Transverse colon (tissue), 4 donors: Measurements from ENCODE around the gene RGS7. TPM values are rescaled to one million over a fixed set of nuclear protein-coding genes. Genes with fewer than 3 reads are reported as not detected.
"Not testable (repeated sequence)": the region's sequence is repeated elsewhere in the genome, so short reads cannot be mapped to it uniquely, and the experiment has no call there.

Source experiments
- DNase-seq: peaks from one replicate; pipeline ENCODE4 v3.0.0-alpha.2; 2019
- H3K27ac ChIP-seq, 4 donors: fragments of 200-600 bp; sonication (generic); 2 replicates each; pipeline ENCODE4 v1.5.1; 2016 to 2018; ENCODE audit warnings: inconsistent platforms in 4 of 4
- H3K27me3 ChIP-seq: fragments of 200-600 bp; sonication (generic); 2 replicates; pipeline ENCODE4 v1.5.1; 2017; ENCODE audit warnings: inconsistent platforms
- H3K36me3 ChIP-seq, 4 donors: fragments of 200-600 bp; sonication (generic); 2 replicates each; pipeline ENCODE4 v1.5.1; 2017 to 2019; ENCODE audit warnings: inconsistent platforms in 4 of 4
- H3K4me1 ChIP-seq, 4 donors: fragments of 200-600 bp; sonication (generic); 2 replicates each; pipeline ENCODE4 v1.5.1; 2017 to 2020; ENCODE audit warnings: inconsistent platforms in 4 of 4
- H3K4me3 ChIP-seq, 4 donors: fragments of 200-600 bp; sonication (generic); 1 replicate in 1 of 4; 2 replicates in 3 of 4; pipeline versions ENCODE4 v1.5.1 to v1.6.1; 2017 to 2019; ENCODE audit warnings: inconsistent platforms in 4 of 4
- H3K9me3 ChIP-seq, 2 donors: fragments of 200-600 bp; sonication (generic); 2 replicates each; pipeline ENCODE4 v1.5.1; 2017 to 2019; ENCODE audit warnings: inconsistent platforms in 2 of 2
- EP300 ChIP-seq: sonication (generic); formaldehyde crosslinking; IDR thresholded peaks from one replicate; pipeline ENCODE4 v1.6.1; 2017; ENCODE audit warnings: antibody characterized with exemption, low read depth
- POLR2A ChIP-seq: fragments of 450-650 bp; IDR thresholded peaks from one replicate; pipeline ENCODE4 v1.6.1; 2016; ENCODE audit warnings: antibody characterized with exemption, mild to moderate bottlenecking, moderate library complexity
- POLR2AphosphoS5 ChIP-seq, 3 donors: sonication (generic); formaldehyde crosslinking; IDR thresholded peaks; one replicate each; pipeline ENCODE4 v1.6.1; 2016; ENCODE audit warnings: antibody characterized with exemption in 3 of 3
- WGBS, 2 donors: methylation state at CpG; one replicate each; pipeline ENCODE4 v1.1.5; 2018; ENCODE audit warnings: low coverage in 1 of 2; 5-methylcytosine and 5-hydroxymethylcytosine counted together
- in situ Hi-C, 4 donors: fragments of 200-750 bp; cut with MboI; loops; one replicate each; pipeline versions ENCODE4 v1.15.0 to v1.15.1; 2017; ENCODE audit warnings: low sequenced_read_pairs in 3 of 4, low pct_ligation_motif_present in 1 of 4, low pct_unique_long_range_greater_than_20kb in 1 of 4
- intact Hi-C: fragments of 100-400 bp; cut with DNase I; formaldehyde crosslinking; loops from one replicate; pipeline ENCODE4 v1.15.1; 2023; ENCODE audit warnings: low total_unique reads
- total RNA-seq, 4 donors: library from RNA; depleted of rRNA; stranded (reverse); fragments of >200 nt; gene quantifications; one replicate each; pipeline ENCODE4 v1.1.0, GENCODE V29; 2016
- TF ChIP-seq, protein P1 (sequence below), 5 experiments: fragments of 200-600 bp in 3 of 5; fragments of 450-650 bp in 2 of 5; sonication (generic) in 3 of 5; IDR thresholded peaks; 1 replicate in 2 of 5; 2 replicates in 3 of 5; pipeline ENCODE4 v1.5.1; 2016 to 2017; ENCODE audit warnings: antibody characterized with exemption in 5 of 5, inconsistent platforms in 3 of 5, mild to moderate bottlenecking in 2 of 5, moderate library complexity in 1 of 5

Gene RGS7
- total RNA-seq, 4 donors from 2014 or later, result 1.5 to 2.0 TPM; not detected in 2

DNA sequence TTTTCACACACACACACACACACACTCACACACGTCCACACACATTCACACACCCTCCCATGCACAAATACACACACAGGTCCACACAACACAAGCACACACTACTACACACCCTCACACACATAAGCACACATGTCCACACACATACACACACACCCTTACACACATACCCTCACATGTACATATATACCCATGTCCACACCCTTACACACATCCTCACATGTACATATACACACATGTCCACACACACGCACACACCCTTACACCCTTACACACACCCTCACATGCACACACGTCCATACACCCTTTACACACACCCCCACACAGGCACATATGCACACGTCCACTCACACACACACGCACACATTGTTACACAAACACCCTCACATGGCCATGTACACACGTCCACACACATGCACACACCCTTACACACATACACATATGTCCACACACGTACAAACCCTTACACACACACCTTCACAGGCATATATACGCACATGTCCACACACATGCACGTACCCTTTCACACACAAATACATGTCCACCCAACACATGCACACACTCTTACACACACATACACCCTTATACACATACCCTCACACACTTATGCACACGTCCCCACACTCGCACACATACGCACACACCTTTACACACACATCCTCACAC, 50.7 kb downstream of the RGS7 start:
- intact Hi-C loops, result no loop called here
- H3K4me3 ChIP-seq, result no peak overlapping the region
- H3K4me1 ChIP-seq, result no peaks in the 10 kb centered on the region
- no peaks in the 10 kb centered on the region for H3K27me3 ChIP-seq
- DNase-seq, result no peak
- no peaks in the 10 kb centered on the region for H3K36me3 ChIP-seq
- no peak for TF ChIP-seq POLR2A
- no peak for TF ChIP-seq POLR2AphosphoS5 (IDR thresholded peaks at IDR 0.05)
- TF ChIP-seq, protein P1, sequence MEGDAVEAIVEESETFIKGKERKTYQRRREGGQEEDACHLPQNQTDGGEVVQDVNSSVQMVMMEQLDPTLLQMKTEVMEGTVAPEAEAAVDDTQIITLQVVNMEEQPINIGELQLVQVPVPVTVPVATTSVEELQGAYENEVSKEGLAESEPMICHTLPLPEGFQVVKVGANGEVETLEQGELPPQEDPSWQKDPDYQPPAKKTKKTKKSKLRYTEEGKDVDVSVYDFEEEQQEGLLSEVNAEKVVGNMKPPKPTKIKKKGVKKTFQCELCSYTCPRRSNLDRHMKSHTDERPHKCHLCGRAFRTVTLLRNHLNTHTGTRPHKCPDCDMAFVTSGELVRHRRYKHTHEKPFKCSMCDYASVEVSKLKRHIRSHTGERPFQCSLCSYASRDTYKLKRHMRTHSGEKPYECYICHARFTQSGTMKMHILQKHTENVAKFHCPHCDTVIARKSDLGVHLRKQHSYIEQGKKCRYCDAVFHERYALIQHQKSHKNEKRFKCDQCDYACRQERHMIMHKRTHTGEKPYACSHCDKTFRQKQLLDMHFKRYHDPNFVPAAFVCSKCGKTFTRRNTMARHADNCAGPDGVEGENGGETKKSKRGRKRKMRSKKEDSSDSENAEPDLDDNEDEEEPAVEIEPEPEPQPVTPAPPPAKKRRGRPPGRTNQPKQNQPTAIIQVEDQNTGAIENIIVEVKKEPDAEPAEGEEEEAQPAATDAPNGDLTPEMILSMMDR (IDR thresholded peaks at IDR 0.05), result no peak
- no peak for TF ChIP-seq EP300
- in situ Hi-C loops, result no loop called here
- H3K27ac ChIP-seq, result no peak overlapping the region
- WGBS, 2 donors, result 80 to 85% methylated on average over 12 of the region's 12 CpGs
- peaks cover 5 to 16% of the 10 kb centered on the region in 2 donors for H3K9me3 ChIP-seq

DNA sequence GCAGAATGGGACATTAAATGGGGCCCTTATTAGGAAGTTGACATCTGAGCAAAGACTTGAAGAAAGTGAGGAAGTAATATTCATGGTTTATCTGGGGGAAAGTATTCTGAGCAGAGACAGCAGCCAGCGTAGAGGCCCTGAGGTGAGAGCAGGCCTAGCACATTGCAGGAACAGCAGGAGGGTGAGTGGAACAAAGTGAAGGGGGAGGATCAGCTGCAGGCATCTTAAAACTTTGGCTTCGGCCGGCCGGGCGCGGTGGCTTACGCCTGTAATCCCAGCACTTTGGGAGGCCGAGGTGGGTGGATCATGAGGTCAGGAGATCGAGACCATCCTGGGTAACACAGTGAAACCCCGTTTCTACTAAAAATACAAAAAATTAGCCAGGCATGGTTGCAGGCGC, 55.0 kb downstream of the RGS7 start:
- in situ Hi-C loops, H3K27me3 ChIP-seq, H3K27ac ChIP-seq, H3K4me1 ChIP-seq, intact Hi-C loops, DNase-seq, H3K4me3 ChIP-seq, H3K36me3 ChIP-seq: not testable (repeated sequence)
- H3K9me3 ChIP-seq, result peaks cover 5 to 16% of the 10 kb centered on the region in 2 donors
- WGBS, 2 donors, result 83 to 89% methylated on average over 1 to 11 of the region's 11 CpGs

DNA sequence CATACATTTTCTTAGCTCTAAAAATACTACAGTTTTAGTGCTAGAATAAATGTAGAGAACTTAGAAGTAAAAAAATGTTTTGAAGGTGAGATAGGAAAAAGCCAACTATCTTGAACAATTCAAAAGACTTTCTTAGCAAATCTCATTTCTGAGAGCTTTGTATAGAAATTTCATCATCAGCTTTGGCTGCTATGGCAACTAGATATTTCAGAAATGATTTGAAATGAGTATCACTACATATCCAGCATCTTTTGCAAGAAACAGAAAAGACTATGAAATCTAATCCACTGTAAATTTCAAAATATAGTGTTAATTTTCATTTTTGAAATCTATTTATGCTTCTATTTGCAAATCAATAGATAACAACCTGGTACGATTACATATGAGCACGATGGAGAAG, 57.7 kb downstream of the RGS7 start:
- Histone ChIP-seq H3K4me3 (no peak overlapping the region), H3K36me3 (no peaks in the 10 kb centered on the region), H3K27me3 (no peaks in the 10 kb centered on the region), H3K9me3 (peaks cover 4 to 9% of the 10 kb centered on the region in 2 donors), H3K4me1 (no peaks in the 10 kb centered on the region), H3K27ac (no peak overlapping the region)
- TF ChIP-seq, protein P1 (IDR thresholded peaks at IDR 0.05), result no peak
- TF ChIP-seq EP300, result no peak
- no peak for TF ChIP-seq POLR2AphosphoS5 (IDR thresholded peaks at IDR 0.05)
- no peak for TF ChIP-seq POLR2A
- in situ Hi-C loops, result no loop called here
- no peak for DNase-seq
- intact Hi-C loops, result no loop called here
- 81 to 91% methylated on average over 2 of the region's 2 CpGs for WGBS, 2 donors

DNA sequence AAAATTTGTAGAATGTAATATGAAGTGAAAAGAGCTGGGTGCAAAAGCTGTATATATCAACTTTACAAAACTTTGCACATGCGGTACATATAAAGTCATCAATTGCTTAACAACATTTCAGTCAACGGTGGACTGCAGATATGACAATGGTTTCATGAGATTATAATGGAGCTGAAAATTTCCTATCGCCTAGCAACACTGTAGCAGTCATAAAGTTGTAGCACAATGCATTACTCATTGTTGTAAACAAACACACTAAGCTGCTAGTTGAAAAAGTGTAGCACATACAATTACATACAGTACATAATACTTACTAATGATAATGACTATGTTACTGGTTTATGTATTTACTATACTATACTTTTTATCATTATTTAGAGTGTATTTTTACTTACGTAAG, 64.0 kb downstream of the RGS7 start:
- TF ChIP-seq EP300, result no peak
- TF ChIP-seq, protein P1 (IDR thresholded peaks at IDR 0.05), result no peak
- TF ChIP-seq POLR2A, result no peak
- TF ChIP-seq POLR2AphosphoS5 (IDR thresholded peaks at IDR 0.05), result no peak
- Histone ChIP-seq H3K4me3 (no peak overlapping the region), H3K4me1 (no peaks in the 10 kb centered on the region), H3K27ac (no peak overlapping the region), H3K9me3 (no peaks in the 10 kb centered on the region), H3K36me3 (no peaks in the 10 kb centered on the region), H3K27me3 (no peaks in the 10 kb centered on the region)
- intact Hi-C loops (no loop called here), in situ Hi-C loops (no loop called here)
- WGBS, 2 donors, result 57 to 64% methylated on average over 4 of the region's 4 CpGs
- DNase-seq, result no peak

DNA sequence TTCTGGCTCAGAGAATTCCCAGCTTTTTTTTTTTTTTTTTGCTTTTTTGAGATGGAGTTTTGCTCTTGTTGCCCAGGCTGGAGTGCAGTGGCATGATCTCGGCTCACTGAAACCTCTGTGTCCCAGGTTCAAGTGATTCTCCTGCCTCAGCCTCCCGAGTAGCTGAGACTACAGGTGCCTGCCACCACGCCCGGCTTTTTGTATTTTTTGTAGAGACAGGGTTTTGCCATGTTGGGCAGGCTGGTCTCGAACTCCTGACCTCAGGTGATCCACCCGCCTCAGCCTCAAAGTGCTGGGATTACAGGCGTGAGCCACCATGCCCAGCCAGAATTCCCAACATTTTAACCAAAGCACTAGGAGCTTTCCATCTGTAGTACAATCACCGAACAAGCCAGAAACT, 65.5 kb downstream of the RGS7 start:
- intact Hi-C loops, in situ Hi-C loops, H3K36me3 ChIP-seq, H3K9me3 ChIP-seq, H3K4me3 ChIP-seq, DNase-seq, H3K27ac ChIP-seq, H3K27me3 ChIP-seq, H3K4me1 ChIP-seq: not testable (repeated sequence)
- WGBS, 2 donors, result 86% methylated on average over 8 of the region's 8 CpGs; no CpG with 5 or more reads in 1 of the 2 donors
